ENCODE results near the gene QPCT. TPM values are rescaled to one million over a fixed set of nuclear protein-coding genes. Genes with fewer than 3 reads are reported as not detected.
"Not testable (repeated sequence)": the region's sequence is repeated elsewhere in the genome, so short reads cannot be mapped to it uniquely, and the experiment has no call there.

The QPCT gene
- total RNA-seq, 1 experiment from 2014 or later, result 0.90 TPM

- DNase-seq, result no peak
- H3K36me3 ChIP-seq (replicated peaks; ENCODE audit: control insufficient read depth, insufficient read depth, low read length), result no peaks in the 10 kb centered on the region
- H3K4me3 ChIP-seq (ENCODE audit: insufficient read depth, low read depth, low read length), result no peak overlapping the region
- no peaks in the 10 kb centered on the region for H3K27me3 ChIP-seq (ENCODE audit: control insufficient read depth, insufficient read depth, low read length)
Observed at GRCh38 chr2:37402636-37403035, 58.2 kb downstream of the QPCT start.

GRCh38 chr2:37405781-37406180 is 61.4 kb downstream of the QPCT start:
- no peaks in the 10 kb centered on the region for H3K27me3 ChIP-seq (ENCODE audit: control insufficient read depth, insufficient read depth, low read length)
- no peak for DNase-seq
- no peaks in the 10 kb centered on the region for H3K36me3 ChIP-seq (replicated peaks; ENCODE audit: control insufficient read depth, insufficient read depth, low read length)
- H3K4me3 ChIP-seq (ENCODE audit: insufficient read depth, low read depth, low read length), result no peak overlapping the region

DNA sequence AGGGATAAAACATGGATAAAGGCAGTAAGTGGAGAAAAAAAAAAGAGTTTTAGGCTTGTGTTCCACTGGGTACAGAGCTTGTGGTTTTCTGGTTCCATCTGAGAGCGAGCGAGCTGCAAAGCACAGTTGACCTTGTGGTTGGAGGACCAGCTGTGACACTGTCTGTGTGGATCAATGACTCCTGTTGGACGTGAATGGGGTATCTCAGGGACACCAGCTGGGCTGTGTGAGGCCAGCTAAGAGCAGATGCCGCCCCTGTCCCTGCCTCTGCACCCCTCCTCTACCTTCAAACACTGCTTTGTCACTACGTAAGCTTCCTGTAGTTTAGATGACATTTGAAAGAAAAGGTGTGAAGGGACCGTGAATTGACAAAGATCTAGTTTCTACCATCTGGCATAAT is 67.8 kb downstream of the QPCT start:
- no peak for DNase-seq
- Histone ChIP-seq H3K4me3 (ENCODE audit: insufficient read depth, low read depth, low read length) (no peak overlapping the region), H3K36me3 (replicated peaks; ENCODE audit: control insufficient read depth, insufficient read depth, low read length) (no peaks in the 10 kb centered on the region), H3K27me3 (ENCODE audit: control insufficient read depth, insufficient read depth, low read length) (no peaks in the 10 kb centered on the region)

DNA sequence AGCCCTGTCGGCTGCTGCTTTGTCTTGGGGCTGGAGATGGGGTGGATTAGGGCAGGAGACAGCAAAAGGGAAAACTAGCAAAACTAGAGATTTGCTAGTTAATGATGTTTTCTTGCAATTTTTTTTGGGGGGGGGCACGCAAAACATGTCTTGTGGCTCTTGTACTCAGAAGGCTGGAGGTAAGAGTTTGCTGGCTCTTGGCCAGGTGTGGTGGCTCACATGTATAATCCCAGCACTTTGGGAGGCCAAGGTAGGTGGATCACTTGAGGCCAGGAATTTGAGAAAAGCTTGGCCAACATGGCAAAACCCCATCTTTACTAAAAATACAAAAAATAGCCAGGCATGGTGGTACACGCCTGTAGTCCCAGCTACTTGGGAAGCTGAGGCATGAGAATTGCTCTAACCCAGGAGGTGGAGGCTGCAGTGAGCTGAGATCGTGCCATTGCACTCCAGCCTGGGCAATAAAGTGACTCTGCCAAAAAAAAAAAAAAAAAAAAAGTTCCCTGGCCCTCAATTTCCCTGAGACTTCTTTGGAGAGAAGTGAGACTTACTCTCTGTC is 69.6 kb downstream of the QPCT start:
- not testable (repeated sequence) for H3K4me3 ChIP-seq (ENCODE audit: insufficient read depth, low read depth, low read length); H3K27me3 ChIP-seq (ENCODE audit: control insufficient read depth, insufficient read depth, low read length); H3K36me3 ChIP-seq (replicated peaks; ENCODE audit: control insufficient read depth, insufficient read depth, low read length); DNase-seq

- Histone ChIP-seq H3K36me3 (replicated peaks; ENCODE audit: control insufficient read depth, insufficient read depth, low read length) (no peaks in the 10 kb centered on the region), H3K4me3 (ENCODE audit: insufficient read depth, low read depth, low read length) (no peak overlapping the region), H3K27me3 (ENCODE audit: control insufficient read depth, insufficient read depth, low read length) (no peaks in the 10 kb centered on the region)
- peak; percentile 48 for DNase-seq
Observed at GRCh38 chr2:37414470-37414949, 70.1 kb downstream of the QPCT start.

- Histone ChIP-seq H3K4me3 (ENCODE audit: insufficient read depth, low read depth, low read length) (no peak overlapping the region), H3K27me3 (ENCODE audit: control insufficient read depth, insufficient read depth, low read length) (no peaks in the 10 kb centered on the region), H3K36me3 (replicated peaks; ENCODE audit: control insufficient read depth, insufficient read depth, low read length) (no peaks in the 10 kb centered on the region)
- DNase-seq, result no peak
Observed at GRCh38 chr2:37415128-37415820, 70.8 kb downstream of the QPCT start.

GRCh38 chr2:37417321-37417720 is 72.9 kb downstream of the QPCT start:
- Histone ChIP-seq H3K27me3 (ENCODE audit: control insufficient read depth, insufficient read depth, low read length) (no peaks in the 10 kb centered on the region), H3K4me3 (ENCODE audit: insufficient read depth, low read depth, low read length) (no peak overlapping the region), H3K36me3 (replicated peaks; ENCODE audit: control insufficient read depth, insufficient read depth, low read length) (no peaks in the 10 kb centered on the region)
- DNase-seq, result no peak

GRCh38 chr2:37418956-37419355 is 74.5 kb downstream of the QPCT start:
- no peak for DNase-seq
- no peak overlapping the region for H3K4me3 ChIP-seq (ENCODE audit: insufficient read depth, low read depth, low read length)
- no peaks in the 10 kb centered on the region for H3K36me3 ChIP-seq (replicated peaks; ENCODE audit: control insufficient read depth, insufficient read depth, low read length)
- H3K27me3 ChIP-seq (ENCODE audit: control insufficient read depth, insufficient read depth, low read length), result no peaks in the 10 kb centered on the region

GRCh38 chr2:37421686-37422085 is 77.3 kb downstream of the QPCT start:
- no peak for DNase-seq
- Histone ChIP-seq H3K27me3 (ENCODE audit: control insufficient read depth, insufficient read depth, low read length) (no peaks in the 10 kb centered on the region), H3K36me3 (replicated peaks; ENCODE audit: control insufficient read depth, insufficient read depth, low read length) (no peaks in the 10 kb centered on the region), H3K4me3 (ENCODE audit: insufficient read depth, low read depth, low read length) (no peak overlapping the region)

DNA sequence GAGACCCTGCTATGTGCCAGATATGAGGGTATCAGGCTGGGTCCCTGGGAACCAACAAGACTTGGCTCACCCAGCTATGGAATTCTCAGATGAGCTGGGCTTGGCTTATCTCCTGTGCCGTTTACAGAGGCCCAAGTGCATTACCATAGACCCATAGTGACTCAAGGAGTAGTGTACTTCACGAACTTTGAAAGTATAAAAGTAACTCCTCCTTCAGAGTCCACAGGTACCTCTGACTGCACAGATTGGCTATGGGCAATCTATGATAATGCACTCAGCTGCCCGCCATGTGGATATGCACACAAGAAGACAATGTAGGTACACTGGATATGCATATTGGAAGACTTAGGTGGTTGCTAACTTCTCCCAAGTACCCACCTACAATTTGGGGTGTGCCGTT is 78.4 kb downstream of the QPCT start:
- no peaks in the 10 kb centered on the region for H3K36me3 ChIP-seq (replicated peaks; ENCODE audit: control insufficient read depth, insufficient read depth, low read length)
- H3K27me3 ChIP-seq (ENCODE audit: control insufficient read depth, insufficient read depth, low read length), result no peaks in the 10 kb centered on the region
- DNase-seq, result no peak
- H3K4me3 ChIP-seq (ENCODE audit: insufficient read depth, low read depth, low read length), result no peak overlapping the region

Other genes with a start within 250 kb of the QPCT start
- 12.7 and 16.2 TPM in 2 replicates for gene EIF2AK2, start 187.7 kb upstream of the QPCT start, total RNA-seq (2014; rRNA removed; shearing (Covaris generic))
- not detected in 2 replicates for gene SULT6B1, start 156.0 kb upstream of the QPCT start, total RNA-seq (2014; rRNA removed; shearing (Covaris generic))
- gene CEBPZOS, start 148.1 kb upstream of the QPCT start, total RNA-seq (2014; rRNA removed; shearing (Covaris generic)), result 45.9 and 56.7 TPM in 2 replicates
- 74.2 and 111 TPM in 2 replicates for gene CEBPZ, start 113.0 kb upstream of the QPCT start, total RNA-seq (2014; rRNA removed; shearing (Covaris generic))
- 28.8 and 44.1 TPM in 2 replicates for gene NDUFAF7, start 113.0 kb upstream of the QPCT start, total RNA-seq (2014; rRNA removed; shearing (Covaris generic))
- 65.8 and 69.7 TPM in 2 replicates for gene PRKD3, start 19.8 kb upstream of the QPCT start, total RNA-seq (2014; rRNA removed; shearing (Covaris generic))